Stimulated activated CD8-positive, alpha-beta memory T cell treated with anti-CD3 and anti-CD28 coated beads, Interleukin-15, amount 100 ng/mL, for 1 hour (primary cell): ENCODE measurements around the gene MPHOSPH9.

Experiments used
- DNase-seq: peaks from one replicate; pipeline ENCODE4 v3.0.0-alpha.2; 2020; ENCODE audit warnings: low read depth

Gene MPHOSPH9, protein sequence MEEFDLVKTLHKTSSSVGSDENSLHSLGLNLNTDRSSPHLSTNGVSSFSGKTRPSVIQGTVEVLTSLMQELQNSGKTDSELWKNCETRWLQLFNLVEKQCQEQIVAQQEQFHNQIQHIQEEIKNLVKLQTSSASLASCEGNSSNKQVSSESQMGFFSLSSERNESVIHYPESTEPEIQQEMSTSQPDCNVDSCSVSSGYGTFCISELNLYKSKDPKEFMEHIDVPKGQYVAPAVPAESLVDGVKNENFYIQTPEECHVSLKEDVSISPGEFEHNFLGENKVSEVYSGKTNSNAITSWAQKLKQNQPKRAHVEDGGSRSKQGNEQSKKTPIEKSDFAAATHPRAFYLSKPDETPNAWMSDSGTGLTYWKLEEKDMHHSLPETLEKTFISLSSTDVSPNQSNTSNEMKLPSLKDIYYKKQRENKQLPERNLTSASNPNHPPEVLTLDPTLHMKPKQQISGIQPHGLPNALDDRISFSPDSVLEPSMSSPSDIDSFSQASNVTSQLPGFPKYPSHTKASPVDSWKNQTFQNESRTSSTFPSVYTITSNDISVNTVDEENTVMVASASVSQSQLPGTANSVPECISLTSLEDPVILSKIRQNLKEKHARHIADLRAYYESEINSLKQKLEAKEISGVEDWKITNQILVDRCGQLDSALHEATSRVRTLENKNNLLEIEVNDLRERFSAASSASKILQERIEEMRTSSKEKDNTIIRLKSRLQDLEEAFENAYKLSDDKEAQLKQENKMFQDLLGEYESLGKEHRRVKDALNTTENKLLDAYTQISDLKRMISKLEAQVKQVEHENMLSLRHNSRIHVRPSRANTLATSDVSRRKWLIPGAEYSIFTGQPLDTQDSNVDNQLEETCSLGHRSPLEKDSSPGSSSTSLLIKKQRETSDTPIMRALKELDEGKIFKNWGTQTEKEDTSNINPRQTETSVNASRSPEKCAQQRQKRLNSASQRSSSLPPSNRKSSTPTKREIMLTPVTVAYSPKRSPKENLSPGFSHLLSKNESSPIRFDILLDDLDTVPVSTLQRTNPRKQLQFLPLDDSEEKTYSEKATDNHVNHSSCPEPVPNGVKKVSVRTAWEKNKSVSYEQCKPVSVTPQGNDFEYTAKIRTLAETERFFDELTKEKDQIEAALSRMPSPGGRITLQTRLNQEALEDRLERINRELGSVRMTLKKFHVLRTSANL

DNA sequence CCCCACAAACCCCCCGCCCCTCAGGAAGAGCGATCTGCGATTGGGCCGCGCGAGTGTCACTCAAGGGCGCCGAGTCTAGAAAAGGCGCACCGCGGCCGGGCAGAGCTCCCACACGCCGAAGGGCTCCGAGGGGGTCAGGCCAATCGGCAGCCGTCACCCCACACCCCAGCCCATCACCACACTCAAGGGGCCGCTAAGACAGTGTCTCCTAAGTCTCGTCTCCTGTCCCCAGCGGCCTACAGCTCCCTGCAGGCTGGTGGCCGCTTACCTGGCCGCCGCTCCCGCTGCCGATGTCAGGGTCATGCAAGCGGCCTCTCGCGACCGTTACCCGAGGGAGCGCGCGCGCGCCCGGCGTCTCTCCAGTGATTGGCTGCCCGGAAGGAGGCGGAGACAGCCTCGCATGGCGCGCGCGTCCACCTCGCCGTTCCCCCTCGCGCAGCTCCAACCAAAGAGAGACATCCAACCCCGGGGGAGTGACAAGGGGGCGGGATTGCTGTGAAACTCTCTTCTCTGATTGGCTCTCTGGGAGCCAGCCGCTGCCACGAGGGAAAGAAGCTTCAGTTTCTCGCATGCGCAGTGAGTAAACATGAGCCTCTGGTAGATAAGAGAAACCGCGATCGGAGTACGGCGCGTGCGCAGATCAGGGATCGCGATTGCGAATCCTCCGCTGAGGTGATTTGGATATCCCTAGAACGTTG is at the start of gene MPHOSPH9, which contains the start of gene MTRFR:
MPHOSPH9 (minus strand) TSS at position 335 of the 698 bp plus-strand sequence. CDS start 2,777 bp downstream, outside the sequence.
MTRFR (plus strand) TSS at position 630 of the 698 bp plus-strand sequence. CDS start 20,239 bp downstream, outside the sequence.
- peak; percentile 97 for DNase-seq

DNA sequence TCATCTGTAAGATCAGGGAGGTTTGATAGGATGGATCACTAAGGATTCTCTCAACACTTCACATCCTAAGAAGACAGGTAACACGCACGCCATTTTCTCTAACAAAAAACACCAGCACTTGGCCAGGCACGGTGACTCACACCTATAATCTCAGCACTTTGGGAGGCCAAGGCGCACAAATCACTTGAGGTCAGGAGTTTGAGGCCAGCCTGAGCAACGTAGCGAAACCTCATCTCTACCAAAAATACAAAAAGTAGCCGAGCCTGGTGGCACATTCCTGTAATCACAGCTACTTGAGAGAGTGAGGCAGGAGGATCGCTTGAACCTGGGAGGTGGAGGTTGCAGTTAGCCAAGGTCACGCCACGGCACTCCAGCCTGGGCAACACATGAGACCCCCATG is 49.2 kb upstream of the MPHOSPH9 start:
- DNase-seq, result no peak

DNA sequence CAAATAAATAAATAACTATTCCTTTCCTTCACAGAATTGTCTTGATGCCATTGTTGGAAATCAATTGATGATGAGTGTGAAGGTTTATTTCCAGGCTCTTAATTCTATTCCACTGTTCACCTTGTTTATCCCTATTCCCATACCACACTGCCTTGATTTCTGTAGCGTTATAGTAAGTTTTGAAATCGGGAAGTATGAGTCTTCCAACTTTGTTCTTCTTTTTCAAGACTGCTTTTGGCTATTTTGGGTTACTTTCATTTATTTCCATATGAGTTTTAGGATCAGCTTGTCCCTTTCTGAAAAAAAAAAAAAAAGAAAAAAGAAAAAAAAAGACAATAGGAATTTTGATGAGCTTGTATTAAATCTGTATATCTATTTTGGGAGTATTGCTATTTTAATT is 48.0 kb upstream of the MPHOSPH9 start:
- no peak for DNase-seq

DNA sequence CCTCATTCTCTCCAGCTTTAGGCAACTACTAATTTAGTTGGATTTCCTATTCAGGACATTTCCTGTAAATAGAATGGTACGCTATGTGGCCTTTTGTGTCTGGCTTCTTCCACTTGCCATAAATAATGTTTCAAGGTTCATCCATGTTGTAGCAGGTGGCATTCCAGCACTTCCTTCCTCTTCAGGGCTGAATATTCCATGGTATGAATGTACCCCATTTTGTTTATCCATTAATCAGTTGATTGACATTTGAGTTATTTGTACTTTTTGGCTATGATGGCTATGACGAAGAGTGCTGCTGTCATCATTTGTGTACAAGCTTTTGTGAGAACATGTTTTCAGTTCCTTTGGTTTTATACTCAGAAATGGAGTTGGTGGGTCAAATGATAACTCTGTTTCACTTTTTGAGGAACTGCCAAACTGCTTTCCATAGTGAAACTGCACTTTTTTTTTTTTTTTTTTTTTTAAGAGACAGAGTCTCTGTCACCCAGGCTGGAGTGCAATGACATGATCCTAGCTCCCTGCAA is 45.2 kb upstream of the MPHOSPH9 start:
- DNase-seq, result no peak

DNA sequence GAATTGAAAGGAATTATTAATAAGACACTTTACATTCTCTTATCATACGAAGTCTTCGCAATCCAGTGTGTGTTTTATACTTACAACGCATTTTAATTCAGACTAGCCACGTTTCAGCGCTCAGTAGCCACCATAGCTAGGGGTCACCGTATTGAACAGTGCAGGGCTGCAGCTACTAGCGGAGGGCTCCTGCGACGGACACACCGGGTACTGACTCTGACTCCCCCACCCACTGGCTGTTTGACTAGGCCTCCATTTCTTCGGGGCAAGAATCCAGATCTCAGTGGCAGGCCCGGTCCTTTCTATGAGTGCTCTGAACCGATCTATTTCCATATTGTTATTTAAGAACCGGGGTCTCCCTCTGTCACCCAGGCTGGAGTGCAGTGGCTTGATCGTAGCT is 40.2 kb upstream of the MPHOSPH9 start:
- no peak for DNase-seq

DNA sequence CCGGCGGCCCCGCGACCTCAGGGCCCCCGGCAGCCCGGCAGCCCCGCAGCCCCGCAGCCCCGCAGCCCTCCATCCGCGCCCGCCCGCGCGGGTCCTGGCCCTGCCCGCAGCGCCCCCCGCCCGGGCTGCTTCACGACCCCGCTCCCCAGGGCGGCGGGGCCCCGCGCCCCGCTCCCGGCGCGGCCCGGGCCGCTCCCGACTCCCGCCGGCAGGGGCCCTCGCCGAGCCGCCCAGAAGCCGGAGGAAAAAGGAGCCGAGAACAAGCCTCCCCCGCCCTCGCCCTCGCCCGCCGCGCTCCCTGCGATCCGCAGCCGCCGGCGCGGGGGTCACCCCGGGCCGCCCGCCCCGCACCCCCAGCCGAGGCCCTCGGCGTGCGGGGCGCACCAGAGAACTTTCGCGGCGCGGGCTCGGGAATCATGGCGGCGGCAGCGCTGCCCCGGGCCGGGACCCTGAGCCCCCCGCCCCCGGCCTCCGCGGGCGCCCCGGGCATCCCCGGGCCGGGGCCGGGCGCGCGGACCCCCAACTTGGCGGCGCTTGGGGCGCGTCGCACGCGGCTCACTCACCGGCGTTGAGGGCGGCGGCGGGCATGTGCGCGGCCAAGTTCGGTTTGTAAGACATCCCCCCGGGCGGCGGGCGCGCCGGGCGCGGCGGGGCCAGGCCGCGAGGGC is 38.2 kb upstream of the MPHOSPH9 start:
- peak; percentile 36 for DNase-seq

DNA sequence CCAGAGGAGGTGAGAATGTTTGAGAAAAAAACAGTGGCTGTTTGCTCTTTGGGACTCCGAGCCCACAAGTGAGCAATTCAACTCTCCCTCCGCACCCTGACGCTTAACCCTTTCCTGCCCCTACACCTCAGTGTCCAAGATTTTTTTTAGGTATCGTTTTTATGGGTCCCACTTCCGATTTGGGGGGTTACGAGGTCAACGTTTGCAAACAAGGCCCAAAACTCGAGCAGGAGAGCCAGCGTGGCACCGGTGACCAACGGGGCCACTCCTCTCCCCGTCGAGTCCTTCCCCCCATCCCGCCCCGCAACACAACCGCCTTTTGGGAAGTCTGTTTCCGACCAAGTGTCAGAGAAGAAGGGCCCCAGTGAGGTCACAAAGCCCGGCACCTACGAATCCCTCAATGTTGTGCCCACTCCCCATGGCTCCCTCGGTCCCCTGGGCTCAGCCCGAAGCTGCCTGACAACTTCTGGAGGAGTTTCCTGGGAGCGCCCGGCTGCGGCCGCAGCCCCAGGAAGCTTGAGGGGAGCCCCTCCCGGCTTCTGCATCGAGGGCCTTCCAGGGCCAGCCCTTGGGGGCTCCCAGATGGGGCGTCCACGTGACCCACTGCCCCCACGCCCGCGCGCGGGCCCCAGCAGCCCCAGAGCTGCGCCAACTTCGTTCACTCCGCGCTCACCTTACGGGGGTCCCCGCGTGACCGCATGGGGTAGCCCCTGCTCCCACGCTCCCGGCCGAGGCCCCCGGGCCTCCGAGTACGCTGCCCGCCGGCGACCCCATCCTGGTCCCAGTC is 37.5 kb upstream of the MPHOSPH9 start:
- DNase-seq, result no peak

DNA sequence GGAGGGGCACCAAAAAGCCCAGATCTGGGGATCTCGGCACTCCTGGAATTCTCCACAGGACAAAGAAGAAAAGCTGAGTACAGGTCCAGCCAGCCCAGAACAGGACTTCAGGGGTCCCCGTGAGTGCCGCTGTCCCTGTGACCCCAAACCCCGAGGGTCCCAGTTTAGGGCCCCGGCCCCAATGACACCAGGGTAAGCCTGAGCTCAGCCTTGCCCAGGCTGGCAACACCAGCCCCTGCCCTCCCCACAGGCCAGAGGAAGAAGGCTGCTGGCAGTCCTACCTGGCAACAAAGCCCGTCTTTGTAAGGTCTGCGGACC is 36.9 kb upstream of the MPHOSPH9 start:
- DNase-seq, result no peak

DNA sequence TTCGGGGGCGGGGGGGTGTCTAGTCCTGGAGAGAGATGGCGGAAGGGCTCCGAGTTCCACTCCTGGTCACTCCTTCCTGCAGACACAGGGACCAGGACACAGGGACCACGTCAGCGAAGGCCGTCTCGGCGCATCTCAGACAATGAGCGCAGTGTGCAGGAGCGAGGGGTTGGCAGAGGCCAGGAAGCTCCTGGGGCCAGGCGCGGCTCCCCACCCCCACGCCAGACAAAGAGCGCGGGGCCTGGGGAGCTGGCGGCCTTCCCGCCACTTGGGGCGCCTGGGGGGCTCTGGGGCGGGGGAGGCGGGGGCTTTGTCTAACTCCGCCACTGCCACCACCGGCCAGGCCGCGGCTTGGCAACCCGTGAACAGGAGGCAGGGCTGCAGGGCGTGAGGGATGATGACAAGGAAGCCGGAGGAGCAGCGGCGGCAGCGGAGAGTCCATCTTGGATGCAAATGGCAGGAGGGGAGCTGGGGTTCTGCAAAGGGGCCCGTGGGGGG is 36.5 kb upstream of the MPHOSPH9 start:
- DNase-seq, result no peak

DNA sequence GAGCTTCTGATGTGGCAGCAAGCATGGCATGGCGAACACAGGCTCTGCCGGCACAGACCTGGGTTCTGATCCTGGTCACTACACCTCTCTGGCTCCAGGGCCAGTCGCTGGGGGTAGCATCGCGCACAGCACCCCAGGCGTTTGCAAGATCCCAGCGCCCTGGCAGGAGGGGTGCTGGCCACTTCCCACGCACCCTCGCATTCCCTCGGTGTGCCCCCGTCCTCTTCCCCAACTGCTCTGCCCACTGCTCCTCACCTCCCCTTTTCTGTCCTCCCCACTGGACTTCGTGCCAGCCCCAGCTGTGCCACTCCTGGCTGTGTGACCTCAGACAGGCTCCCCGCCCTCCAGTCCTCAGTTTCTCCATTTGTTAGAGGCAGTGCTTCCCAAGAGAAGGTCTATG is 35.9 kb upstream of the MPHOSPH9 start:
- no peak for DNase-seq

DNA sequence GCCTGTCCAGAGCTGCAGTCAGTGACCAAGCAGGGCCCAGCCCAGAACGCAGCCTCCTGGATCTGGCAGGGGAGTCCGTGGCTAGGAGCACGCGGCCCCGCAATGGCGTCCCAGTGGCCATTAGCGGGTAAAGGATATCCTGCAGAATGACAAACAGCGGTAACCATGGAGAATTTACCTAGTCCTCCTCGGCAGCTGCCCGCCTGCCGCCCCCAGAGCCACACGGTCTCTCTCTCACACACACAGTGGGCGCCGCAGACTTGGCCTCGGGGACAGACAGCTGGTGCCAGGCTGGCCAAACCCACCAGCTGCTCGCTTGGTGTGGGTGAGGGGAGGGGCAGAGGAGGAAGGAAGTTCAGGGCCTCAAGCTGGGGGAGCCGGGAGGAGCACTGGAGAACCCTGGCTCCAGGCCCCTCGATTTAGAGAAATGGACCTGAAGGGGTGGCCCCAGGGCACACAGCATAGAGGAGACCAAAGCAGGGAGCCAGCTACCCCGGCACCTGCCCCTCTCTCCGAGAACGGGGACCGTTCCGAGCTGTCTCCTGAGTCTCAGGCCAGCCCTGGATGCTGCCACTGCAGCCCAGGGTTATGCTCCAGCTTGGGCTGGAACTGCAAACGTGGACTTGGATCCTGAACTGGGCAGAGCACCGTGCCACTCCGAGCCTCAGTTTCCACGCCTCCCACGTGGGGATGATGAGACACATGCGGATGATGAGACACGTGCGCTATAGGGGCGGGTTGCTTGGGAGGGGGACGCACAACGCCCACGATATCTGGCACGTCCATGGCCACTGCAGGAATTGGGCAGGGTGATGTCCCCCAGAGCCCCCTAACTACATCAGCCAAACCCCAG is 35.3 kb upstream of the MPHOSPH9 start:
- DNase-seq, result no peak

DNA sequence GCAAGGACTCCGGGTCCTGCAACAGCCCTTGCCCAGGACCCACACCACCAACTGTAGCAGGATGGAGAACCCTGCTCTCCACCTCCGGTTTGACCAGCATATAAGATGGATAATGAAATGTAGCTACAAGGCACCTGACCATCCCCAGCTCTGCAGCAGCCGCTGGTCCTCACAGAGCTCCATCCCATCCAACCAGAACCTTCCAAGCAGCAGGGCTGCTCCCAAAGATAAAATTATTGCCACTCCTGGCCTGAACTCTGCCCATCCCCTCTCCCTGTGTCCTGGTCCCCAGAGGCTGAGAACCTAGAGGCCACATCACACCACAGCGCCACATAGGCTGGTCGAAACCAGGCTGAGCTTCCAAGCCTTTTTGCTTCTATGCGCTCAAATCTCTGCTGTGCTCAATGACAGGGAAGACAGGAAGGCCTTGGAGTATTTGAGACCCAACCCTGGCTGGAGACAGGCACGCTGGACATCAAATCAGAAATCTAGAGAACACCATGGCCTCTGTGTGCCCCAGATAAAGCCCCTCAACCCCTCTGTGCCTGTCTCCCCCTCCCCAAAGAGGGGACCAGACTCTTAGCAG is 34.5 kb upstream of the MPHOSPH9 start:
- DNase-seq, result no peak

DNA sequence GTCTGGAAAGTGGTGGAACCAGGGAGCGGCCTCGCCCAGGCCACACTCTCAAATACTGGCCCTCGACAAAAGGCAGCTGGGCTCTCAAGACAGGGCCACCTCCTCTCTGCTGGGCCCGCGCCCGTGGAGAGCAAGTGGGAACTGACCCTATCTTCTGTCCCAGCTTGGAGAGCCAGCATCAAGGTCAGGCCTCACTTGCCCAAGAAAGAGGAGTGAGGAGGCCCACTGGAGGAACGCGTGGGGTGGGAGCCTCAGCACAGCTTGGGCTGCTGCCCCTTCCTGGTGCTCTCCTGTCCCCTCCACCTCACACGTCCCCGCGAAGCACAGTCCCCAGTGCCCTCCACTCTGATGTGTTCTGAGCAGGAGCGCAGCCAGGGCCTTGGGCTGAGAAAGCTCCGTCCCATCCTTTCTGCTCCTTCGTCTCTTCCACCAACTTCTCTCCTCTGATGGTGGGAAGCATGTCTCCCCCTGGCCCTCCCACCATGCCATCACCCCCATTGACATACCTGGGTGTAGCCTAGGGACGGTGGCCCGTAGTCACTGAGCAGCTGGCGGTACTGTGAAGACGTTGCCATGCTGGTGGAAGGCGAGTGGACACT is 33.8 kb upstream of the MPHOSPH9 start:
- DNase-seq, result no peak

DNA sequence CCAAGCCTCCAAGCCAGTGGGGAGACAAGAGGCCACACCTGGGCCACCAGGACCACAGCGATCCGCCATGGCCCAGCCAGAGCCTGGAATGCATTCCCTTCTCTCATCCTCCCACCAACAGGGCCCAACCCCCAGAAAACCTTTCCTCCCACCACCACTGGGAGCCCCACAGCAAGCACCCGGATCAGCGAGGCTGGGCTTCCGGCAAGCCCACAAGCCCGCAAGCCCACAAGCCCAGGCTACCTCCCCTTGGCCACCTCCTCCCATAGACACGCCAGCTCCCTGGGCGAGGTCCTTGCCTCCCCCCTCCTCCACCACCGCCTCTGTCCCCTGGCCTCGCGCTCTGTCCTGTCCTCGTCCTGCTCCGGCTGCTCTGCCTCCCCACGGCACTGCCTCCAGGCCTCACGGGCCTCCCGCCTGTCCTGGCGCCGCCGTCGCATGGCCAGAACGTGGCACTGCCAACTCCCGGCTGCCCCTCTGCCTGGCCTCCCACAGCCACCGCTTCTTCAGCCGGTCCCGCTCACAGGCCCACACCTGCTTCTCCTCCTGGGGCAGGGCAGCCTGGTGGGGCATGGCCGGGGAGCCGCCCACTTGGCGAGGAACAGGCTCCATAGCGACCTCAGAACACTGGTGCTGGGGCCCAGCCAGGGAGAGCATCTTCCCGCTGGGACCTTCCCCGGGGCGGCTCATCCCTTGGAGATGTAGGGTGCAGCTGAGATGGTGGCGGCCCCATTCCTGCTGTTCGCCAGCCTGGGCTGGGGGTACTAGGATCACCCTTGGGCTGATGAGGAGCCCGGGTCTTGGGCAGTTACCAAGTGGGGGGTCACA is 33.1 kb upstream of the MPHOSPH9 start:
- no peak for DNase-seq

DNA sequence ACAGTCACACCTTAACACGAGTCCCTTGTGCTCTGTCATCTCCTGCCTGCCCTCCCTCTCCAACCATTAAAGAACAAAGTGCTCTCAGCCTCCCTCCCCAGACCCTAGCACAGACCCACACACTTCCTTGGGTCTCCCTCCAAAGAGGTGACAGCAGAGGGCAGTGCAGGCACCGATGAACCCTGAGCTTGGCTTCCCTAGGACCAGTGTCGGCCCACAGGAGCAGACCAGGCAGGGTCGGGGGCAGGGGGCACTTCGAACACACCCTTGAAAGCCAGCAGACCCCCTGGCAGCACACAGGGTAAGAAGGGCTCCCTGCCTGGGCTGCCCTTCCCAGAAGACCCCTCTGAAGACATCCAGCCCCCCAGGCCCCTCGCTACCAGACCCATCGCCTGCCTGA is 31.7 kb upstream of the MPHOSPH9 start:
- DNase-seq, result no peak

DNA sequence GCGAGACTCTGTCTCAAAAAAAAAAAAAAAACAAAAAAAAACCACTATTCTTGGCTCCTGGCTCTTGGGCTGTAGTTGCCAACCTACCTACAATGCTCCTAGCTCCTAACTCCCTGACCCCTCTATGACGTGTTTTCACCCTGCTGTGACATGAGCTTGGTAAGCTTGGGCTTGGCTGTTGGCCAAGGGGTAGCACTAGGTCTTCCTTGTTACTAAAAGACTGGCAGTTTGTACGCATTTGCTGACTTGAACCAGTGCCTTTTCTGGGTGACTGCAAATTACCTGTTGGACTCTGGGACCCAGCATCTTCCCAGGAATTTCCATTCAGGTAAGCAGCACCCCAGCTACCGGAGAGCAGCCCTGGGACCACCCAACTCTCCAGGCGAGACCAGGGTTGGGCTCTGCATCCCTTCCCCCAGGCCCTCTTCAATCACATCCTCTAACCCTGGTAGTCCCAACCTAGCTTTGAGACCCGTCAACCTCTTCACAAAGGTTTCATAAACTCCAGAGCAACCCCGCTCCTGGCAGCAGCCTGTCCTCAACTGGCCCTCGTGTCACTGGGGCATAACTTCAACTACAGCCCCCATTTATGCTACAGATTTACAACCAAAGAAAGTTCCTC is 30.4 kb upstream of the MPHOSPH9 start:
- no peak for DNase-seq

DNA sequence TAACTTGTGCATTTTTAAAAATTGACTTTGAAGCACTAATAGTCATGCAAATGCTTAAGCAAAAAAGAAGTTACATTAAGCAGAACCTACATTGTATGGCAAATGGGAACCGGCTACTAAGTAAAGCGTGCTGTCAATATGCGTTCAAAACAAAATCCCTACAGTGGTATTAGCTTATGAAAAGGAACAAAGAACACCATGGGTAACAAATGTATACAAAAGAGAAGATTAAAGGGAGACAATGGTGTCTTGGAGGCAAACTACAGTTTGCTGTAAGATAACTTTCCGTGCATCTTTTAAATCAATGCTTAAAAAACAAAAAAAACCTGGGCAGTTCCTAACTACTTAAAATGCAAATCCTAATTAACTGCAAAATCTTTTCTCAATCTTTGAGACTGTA is 28.3 kb upstream of the MPHOSPH9 start:
- DNase-seq, result no peak
